ENCODE results near the gene DUSP28. TPM values are rescaled to one million over a fixed set of nuclear protein-coding genes. Genes with fewer than 3 reads are reported as not detected.

Gene DUSP28
- total and polyA plus RNA-seq, 2 of the 13 experiments (the other 11 are each of a cell fraction or from before 2014, with no cell fraction given): 5.2 to 8.6 TPM

DNA sequence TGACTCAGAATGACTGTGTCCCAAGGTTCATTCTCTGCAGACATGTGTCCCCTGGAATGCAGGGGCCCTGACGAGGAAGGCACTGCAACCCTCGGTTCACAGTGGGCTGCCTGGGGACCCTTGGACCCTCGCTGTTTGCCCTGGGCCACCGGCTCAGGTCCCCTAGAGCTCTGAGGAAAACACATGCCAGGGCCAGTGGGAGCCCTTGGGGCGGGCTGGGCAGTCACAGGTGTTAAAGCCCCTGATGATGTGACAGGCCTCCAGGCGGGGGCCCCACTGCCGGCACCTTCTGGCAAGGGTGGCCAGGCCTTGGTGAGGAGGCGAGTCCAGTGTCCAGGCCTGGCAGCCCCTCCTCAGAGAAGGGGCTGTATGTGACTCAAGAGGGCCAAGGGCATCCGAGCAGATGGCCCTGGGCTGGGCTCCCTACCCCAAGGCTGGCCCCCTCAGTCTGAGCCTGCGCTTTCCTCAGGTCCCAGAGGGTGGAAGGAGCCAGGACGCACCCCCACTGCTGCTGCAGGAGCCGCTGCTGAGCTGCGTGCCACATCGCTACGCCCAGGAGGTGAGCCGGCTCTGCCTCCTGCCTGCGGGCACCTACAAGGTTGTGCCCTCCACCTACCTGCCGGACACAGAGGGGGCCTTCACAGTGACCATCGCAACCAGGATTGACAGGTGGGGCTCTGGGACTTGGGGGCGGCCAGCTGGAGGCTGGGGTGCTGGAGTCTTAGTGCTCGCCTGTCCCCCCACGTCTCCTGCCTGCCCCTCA is 37.4 kb downstream of the DUSP28 start (continued):
- TF ChIP-seq, protein P1, sequence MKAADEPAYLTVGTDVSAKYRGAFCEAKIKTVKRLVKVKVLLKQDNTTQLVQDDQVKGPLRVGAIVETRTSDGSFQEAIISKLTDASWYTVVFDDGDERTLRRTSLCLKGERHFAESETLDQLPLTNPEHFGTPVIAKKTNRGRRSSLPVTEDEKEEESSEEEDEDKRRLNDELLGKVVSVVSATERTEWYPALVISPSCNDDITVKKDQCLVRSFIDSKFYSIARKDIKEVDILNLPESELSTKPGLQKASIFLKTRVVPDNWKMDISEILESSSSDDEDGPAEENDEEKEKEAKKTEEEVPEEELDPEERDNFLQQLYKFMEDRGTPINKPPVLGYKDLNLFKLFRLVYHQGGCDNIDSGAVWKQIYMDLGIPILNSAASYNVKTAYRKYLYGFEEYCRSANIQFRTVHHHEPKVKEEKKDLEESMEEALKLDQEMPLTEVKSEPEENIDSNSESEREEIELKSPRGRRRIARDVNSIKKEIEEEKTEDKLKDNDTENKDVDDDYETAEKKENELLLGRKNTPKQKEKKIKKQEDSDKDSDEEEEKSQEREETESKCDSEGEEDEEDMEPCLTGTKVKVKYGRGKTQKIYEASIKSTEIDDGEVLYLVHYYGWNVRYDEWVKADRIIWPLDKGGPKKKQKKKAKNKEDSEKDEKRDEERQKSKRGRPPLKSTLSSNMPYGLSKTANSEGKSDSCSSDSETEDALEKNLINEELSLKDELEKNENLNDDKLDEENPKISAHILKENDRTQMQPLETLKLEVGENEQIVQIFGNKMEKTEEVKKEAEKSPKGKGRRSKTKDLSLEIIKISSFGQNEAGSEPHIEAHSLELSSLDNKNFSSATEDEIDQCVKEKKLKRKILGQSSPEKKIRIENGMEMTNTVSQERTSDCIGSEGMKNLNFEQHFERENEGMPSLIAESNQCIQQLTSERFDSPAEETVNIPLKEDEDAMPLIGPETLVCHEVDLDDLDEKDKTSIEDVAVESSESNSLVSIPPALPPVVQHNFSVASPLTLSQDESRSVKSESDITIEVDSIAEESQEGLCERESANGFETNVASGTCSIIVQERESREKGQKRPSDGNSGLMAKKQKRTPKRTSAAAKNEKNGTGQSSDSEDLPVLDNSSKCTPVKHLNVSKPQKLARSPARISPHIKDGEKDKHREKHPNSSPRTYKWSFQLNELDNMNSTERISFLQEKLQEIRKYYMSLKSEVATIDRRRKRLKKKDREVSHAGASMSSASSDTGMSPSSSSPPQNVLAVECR (CRISPR knock-in tag; IDR thresholded peaks at IDR 0.05; ENCODE audit: borderline replicate concordance): peak; percentile 68; the same call in 1 of the 2 replicates
- peak; percentile 90 for TF ChIP-seq PHF21A (CRISPR knock-in tag; IDR thresholded peaks at IDR 0.05)
- TF ChIP-seq KDM4B (CRISPR knock-in tag; IDR thresholded peaks at IDR 0.05): no peak
- 0 out of 2 replicates have a peak, but pooled peaks have one; percentile 53 for TF ChIP-seq ZNF605 (CRISPR knock-in tag; IDR thresholded peaks at IDR 0.05)
- TF ChIP-seq, protein P2, sequence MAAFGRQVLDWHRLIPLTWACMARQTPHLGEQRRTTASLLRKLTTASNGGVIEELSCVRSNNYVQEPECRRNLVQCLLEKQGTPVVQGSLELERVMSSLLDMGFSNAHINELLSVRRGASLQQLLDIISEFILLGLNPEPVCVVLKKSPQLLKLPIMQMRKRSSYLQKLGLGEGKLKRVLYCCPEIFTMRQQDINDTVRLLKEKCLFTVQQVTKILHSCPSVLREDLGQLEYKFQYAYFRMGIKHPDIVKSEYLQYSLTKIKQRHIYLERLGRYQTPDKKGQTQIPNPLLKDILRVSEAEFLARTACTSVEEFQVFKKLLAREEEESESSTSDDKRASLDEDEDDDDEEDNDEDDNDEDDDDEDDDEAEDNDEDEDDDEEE (CRISPR knock-in tag; IDR thresholded peaks at IDR 0.05): 0 out of 2 replicates have a peak, but pooled peaks have one; percentile 28
- TF ChIP-seq, protein P3, sequence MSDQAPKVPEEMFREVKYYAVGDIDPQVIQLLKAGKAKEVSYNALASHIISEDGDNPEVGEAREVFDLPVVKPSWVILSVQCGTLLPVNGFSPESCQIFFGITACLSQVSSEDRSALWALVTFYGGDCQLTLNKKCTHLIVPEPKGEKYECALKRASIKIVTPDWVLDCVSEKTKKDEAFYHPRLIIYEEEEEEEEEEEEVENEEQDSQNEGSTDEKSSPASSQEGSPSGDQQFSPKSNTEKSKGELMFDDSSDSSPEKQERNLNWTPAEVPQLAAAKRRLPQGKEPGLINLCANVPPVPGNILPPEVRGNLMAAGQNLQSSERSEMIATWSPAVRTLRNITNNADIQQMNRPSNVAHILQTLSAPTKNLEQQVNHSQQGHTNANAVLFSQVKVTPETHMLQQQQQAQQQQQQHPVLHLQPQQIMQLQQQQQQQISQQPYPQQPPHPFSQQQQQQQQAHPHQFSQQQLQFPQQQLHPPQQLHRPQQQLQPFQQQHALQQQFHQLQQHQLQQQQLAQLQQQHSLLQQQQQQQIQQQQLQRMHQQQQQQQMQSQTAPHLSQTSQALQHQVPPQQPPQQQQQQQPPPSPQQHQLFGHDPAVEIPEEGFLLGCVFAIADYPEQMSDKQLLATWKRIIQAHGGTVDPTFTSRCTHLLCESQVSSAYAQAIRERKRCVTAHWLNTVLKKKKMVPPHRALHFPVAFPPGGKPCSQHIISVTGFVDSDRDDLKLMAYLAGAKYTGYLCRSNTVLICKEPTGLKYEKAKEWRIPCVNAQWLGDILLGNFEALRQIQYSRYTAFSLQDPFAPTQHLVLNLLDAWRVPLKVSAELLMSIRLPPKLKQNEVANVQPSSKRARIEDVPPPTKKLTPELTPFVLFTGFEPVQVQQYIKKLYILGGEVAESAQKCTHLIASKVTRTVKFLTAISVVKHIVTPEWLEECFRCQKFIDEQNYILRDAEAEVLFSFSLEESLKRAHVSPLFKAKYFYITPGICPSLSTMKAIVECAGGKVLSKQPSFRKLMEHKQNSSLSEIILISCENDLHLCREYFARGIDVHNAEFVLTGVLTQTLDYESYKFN (CRISPR knock-in tag; conservative IDR thresholded peaks at IDR 0.05): peak; percentile 98
- peak; percentile 66; the same call in 1 of the 2 replicates for TF ChIP-seq SP4 (CRISPR knock-in tag; IDR thresholded peaks at IDR 0.05)
- peak in 1 of 2 experiments; percentile 48; a peak in 2 of 4 replicates for TF ChIP-seq POLR2A (IDR thresholded peaks at IDR 0.05; ENCODE audit: insufficient read depth in 1 of 2, low read depth in 2 of 2, low read length in 2 of 2)
- peak; percentile 96 for TF ChIP-seq ZBTB7B (CRISPR knock-in tag; IDR thresholded peaks at IDR 0.05)
- 0 out of 2 replicates have a peak, but pooled peaks have one; percentile 30 for TF ChIP-seq SOX13 (IDR thresholded peaks at IDR 0.05)
- peak in 1 of 2 experiments; percentile 12; a peak in 1 of 4 replicates for TF ChIP-seq SOX13 (CRISPR knock-in tag; conservative IDR thresholded peaks at IDR 0.05 in 1 of 2, IDR thresholded peaks at IDR 0.05 in 1 of 2)
- TF ChIP-seq, protein P4, sequence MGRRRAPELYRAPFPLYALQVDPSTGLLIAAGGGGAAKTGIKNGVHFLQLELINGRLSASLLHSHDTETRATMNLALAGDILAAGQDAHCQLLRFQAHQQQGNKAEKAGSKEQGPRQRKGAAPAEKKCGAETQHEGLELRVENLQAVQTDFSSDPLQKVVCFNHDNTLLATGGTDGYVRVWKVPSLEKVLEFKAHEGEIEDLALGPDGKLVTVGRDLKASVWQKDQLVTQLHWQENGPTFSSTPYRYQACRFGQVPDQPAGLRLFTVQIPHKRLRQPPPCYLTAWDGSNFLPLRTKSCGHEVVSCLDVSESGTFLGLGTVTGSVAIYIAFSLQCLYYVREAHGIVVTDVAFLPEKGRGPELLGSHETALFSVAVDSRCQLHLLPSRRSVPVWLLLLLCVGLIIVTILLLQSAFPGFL (CRISPR knock-in tag; IDR thresholded peaks at IDR 0.05): no peak
- no peak for TF ChIP-seq SIX1 (CRISPR knock-in tag; IDR thresholded peaks at IDR 0.05; ENCODE audit: borderline replicate concordance)
- TF ChIP-seq ZBTB38 (CRISPR knock-in tag; IDR thresholded peaks at IDR 0.05): peak; percentile 66; the same call in 1 of the 2 replicates
- no peak for TF ChIP-seq IKZF4 (CRISPR knock-in tag; IDR thresholded peaks at IDR 0.05; ENCODE audit: borderline replicate concordance, low read depth, not compliant biosample characterization)
- no peak for TF ChIP-seq BRCA1 (CRISPR knock-in tag; IDR thresholded peaks at IDR 0.05)
- TF ChIP-seq, protein P5, sequence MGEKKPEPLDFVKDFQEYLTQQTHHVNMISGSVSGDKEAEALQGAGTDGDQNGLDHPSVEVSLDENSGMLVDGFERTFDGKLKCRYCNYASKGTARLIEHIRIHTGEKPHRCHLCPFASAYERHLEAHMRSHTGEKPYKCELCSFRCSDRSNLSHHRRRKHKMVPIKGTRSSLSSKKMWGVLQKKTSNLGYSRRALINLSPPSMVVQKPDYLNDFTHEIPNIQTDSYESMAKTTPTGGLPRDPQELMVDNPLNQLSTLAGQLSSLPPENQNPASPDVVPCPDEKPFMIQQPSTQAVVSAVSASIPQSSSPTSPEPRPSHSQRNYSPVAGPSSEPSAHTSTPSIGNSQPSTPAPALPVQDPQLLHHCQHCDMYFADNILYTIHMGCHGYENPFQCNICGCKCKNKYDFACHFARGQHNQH (CRISPR knock-in tag; IDR thresholded peaks at IDR 0.05): 0 out of 2 replicates have a peak, but pooled peaks have one; percentile 57
